Stimulated activated CD4-positive, alpha-beta T cell treated with anti-CD3 and anti-CD28 coated beads, Interleukin-12 subunit alpha, Interleukin-12 subunit beta, amount 100 ng/mL, for 48 hours (primary cell): Measurements from ENCODE around the gene ISG15.
"Not testable (repeated sequence)": the region's sequence is repeated elsewhere in the genome, so short reads cannot be mapped to it uniquely, and the experiment has no call there.

Source experiments
- DNase-seq, 3 donors: peaks; one replicate each; pipeline ENCODE4 v3.0.0-alpha.2; 2020; ENCODE audit warnings: low read depth in 2 of 3, low spot score in 1 of 3

Gene ISG15

GRCh38 chr1:1011396-1011949 is 1.8 kb upstream of the ISG15 start:
- no peak for DNase-seq

GRCh38 chr1:1012736-1013104 is 577 bp upstream of the ISG15 start:
- not testable (repeated sequence) for DNase-seq

- DNase-seq: no peak
Observed at GRCh38 chr1:1013922-1014648, 788 bp downstream of the ISG15 start.

GRCh38 chr1:1014799-1015681 is 1.7 kb downstream of the ISG15 start:
- no peak for DNase-seq

- DNase-seq: not testable (repeated sequence)
Observed at GRCh38 chr1:1017397-1018320, 4.4 kb downstream of the ISG15 start.

- not testable (repeated sequence) for DNase-seq
Observed at GRCh38 chr1:1018321-1018685, 5.0 kb downstream of the ISG15 start.

GRCh38 chr1:1019122-1019999 is 6.1 kb downstream of the ISG15 start:
- peak; percentile 44 to 78 (median 63) for DNase-seq

- no peak for DNase-seq
Observed at GRCh38 chr1:1020000-1020404, 6.7 kb downstream of the ISG15 start, which contains the start of gene AGRN. AGRN (plus strand) TSS chr1:1020120; CDS start chr1:1020173, 53 bp downstream.

GRCh38 chr1:1020415-1021009 is 7.2 kb downstream of the ISG15 start:
- no peak for DNase-seq

- no peak for DNase-seq
Observed at GRCh38 chr1:1021010-1021919, 8.0 kb downstream of the ISG15 start.

GRCh38 chr1:1021920-1022259 is 8.6 kb downstream of the ISG15 start:
- no peak for DNase-seq

- DNase-seq: no peak
Observed at GRCh38 chr1:1022302-1023009, 9.2 kb downstream of the ISG15 start.

GRCh38 chr1:1023700-1024099 is 10.4 kb downstream of the ISG15 start:
- DNase-seq: no peak

GRCh38 chr1:1024149-1024770 is 11.0 kb downstream of the ISG15 start:
- no peak for DNase-seq

- no peak for DNase-seq
Observed at GRCh38 chr1:1024771-1025699, 11.7 kb downstream of the ISG15 start.

- DNase-seq: no peak
Observed at GRCh38 chr1:1025730-1026129, 12.4 kb downstream of the ISG15 start.
